AG09319 (cell line): ENCODE data around the gene CLEC16A.

ENCODE experiments used
- DNase-seq: peaks from one replicate; pipeline ENCODE4 v3.0.0-alpha.2; 2010; ENCODE audit warnings: low read depth; ENCODE audit errors: extremely low read depth
- TF ChIP-seq, protein P1 (sequence below): IDR thresholded peaks from 2 replicates; pipeline ENCODE4 v1.5.1; 2011; ENCODE audit warnings: low read depth, mild to moderate bottlenecking, inconsistent platforms, low read length, moderate library complexity

The CLEC16A gene

DNA sequence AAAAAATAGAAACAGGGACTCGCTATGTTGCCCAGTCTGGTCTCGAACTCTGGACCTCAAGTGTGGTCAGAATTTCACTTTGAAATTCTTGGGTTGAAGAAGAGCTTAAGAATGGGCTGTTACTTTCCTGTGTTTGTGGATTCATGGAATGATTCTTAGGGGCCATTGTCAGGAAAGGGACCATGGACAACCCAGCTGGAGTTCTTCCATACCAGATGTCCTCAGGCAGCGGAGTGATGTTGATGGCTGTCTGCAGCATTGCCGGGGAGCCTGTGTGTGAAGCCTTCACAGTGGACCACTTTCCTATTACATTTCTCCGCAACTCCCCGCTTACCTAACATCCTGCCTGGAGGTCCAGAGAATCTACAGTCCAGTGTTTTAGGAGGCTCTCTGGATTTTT is 145.9 kb downstream of the CLEC16A start:
- DNase-seq, result no peak
- TF ChIP-seq, protein P1, sequence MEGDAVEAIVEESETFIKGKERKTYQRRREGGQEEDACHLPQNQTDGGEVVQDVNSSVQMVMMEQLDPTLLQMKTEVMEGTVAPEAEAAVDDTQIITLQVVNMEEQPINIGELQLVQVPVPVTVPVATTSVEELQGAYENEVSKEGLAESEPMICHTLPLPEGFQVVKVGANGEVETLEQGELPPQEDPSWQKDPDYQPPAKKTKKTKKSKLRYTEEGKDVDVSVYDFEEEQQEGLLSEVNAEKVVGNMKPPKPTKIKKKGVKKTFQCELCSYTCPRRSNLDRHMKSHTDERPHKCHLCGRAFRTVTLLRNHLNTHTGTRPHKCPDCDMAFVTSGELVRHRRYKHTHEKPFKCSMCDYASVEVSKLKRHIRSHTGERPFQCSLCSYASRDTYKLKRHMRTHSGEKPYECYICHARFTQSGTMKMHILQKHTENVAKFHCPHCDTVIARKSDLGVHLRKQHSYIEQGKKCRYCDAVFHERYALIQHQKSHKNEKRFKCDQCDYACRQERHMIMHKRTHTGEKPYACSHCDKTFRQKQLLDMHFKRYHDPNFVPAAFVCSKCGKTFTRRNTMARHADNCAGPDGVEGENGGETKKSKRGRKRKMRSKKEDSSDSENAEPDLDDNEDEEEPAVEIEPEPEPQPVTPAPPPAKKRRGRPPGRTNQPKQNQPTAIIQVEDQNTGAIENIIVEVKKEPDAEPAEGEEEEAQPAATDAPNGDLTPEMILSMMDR, result no peak

DNA sequence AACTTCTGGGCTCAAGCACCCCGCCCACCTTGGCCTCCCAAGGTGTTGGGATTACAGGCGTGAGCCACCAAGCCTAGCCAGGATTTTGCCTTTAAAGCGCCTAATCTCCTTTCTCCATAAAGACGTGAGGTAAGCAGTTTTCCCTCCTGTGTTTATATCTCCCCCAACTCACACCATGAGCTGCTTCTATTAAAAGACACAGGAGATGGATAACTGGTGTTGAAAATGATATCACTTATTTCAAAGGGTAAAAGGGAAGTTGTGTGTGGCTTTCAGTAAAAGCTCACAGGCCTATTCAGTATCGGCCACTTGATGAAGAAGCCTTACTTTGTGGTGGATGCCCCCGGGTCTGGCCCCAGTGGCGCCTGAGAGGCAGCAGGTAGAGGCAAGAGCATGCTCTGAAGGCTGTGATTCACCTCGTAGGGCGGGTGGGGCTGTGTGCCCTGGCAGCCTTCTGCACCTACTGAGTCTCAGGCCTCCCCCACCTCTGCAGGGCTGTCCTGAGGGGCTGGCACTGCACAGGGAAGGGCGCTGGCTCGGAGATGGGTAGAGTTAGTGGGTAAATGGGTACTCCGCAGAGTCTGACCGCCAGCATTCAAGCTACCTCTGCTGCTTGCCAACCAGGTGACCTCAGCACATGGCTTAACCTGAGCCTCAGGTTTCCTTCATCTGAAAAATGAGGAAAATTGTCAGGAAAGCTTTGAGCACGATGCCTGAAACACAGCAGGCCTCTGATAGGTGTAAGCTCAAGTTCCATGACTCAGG is 146.8 kb downstream of the CLEC16A start:
- TF ChIP-seq, protein P1, result no peak
- no peak for DNase-seq

GRCh38 chr16:11092788-11093571 is 148.6 kb downstream of the CLEC16A start:
- TF ChIP-seq, protein P1, result no peak
- DNase-seq, result no peak

GRCh38 chr16:11093572-11094074 is 149.3 kb downstream of the CLEC16A start:
- TF ChIP-seq, protein P1, result no peak
- DNase-seq, result no peak

- no peak for DNase-seq
- TF ChIP-seq, protein P1, result no peak
Measured at GRCh38 chr16:11094075-11094856, 149.9 kb downstream of the CLEC16A start.

- no peak for DNase-seq
- TF ChIP-seq, protein P1, result no peak
Measured at GRCh38 chr16:11094857-11095565, 150.6 kb downstream of the CLEC16A start.
